Measurements from ENCODE around the gene SRSF4. TPM values are rescaled to one million over a fixed set of nuclear protein-coding genes. Genes with fewer than 3 reads are reported as not detected.

The SRSF4 gene
- total RNA-seq, 3 donors from 2014 or later (not counting 1 experiment from before 2014, with no cell fraction given), result 90.2 to 114 (median 101) TPM

- Histone ChIP-seq H3K4me1 (ENCODE audit: control insufficient read depth, insufficient read depth, low read length) (peaks cover 38% of the 10 kb centered on the region), H3K27me3 (ENCODE audit: control insufficient read depth, insufficient read depth, low read length) (peaks cover 23% of the 10 kb centered on the region), H3K27ac (ENCODE audit: low read length) (no peak overlapping the region), H3K36me3 (ENCODE audit: control insufficient read depth, insufficient read depth, low read length) (peaks cover 25% of the 10 kb centered on the region), H3K9me3 (ENCODE audit: control insufficient read depth, insufficient read depth, low read length) (no peaks in the 10 kb centered on the region), H3K4me3 (ENCODE audit: low read length) (no peak overlapping the region)
- DNase-seq, result peak; percentile 61 to 80
- ATAC-seq, result peak; percentile 61 to 70 (median 69)
- H3K4me1 Mint-ChIP-seq, result peaks cover 8 to 18% of the 10 kb centered on the region in 2 donors
- no peaks in the 10 kb centered on the region for H3K9me3 Mint-ChIP-seq
- peak overlapping the region; percentile 31 for H3K4me3 Mint-ChIP-seq
- H3K27me3 Mint-ChIP-seq (ENCODE audit: low read depth in 2 of 2), result peaks cover 7 to 15% of the 10 kb centered on the region in 2 donors
- peaks cover 9% of the 10 kb centered on the region for H3K36me3 Mint-ChIP-seq
- WGBS (ENCODE audit: insufficient coverage), result 37% methylated on average over 42 of the region's 42 CpGs
- intact Hi-C loops (cut with micrococcal nuclease), result loop anchor here (2.0 to 5.0 kb wide), 2 partner anchors 82 to 239 kb away; no protein-coding TSS in a partner anchor
- no peak overlapping the region for H3K27ac Mint-ChIP-seq
- TF ChIP-seq CTCF (IDR thresholded peaks at IDR 0.05), result peak; percentile 74
These were observed 60.7 kb downstream of the SRSF4 start for GRCh38 chr1:29120947-29121485.

- H3K27ac ChIP-seq (ENCODE audit: low read length), result no peak overlapping the region
- DNase-seq, result no peak
- peaks cover 9% of the 10 kb centered on the region for H3K36me3 Mint-ChIP-seq
- peaks cover 30% of the 10 kb centered on the region for H3K36me3 ChIP-seq (ENCODE audit: control insufficient read depth, insufficient read depth, low read length)
- peaks cover under 1 to 9% of the 10 kb centered on the region in 2 donors for H3K27me3 Mint-ChIP-seq (ENCODE audit: low read depth in 2 of 2)
- H3K4me3 Mint-ChIP-seq, result no peak overlapping the region
- peaks cover 1 to 11% of the 10 kb centered on the region in 2 donors for H3K4me1 Mint-ChIP-seq
- intact Hi-C loops (cut with micrococcal nuclease), result loop anchor here (2.0 to 5.0 kb wide), 2 partner anchors 82 to 238 kb away; no protein-coding TSS in a partner anchor
- H3K9me3 ChIP-seq (ENCODE audit: control insufficient read depth, insufficient read depth, low read length), result no peaks in the 10 kb centered on the region
- peaks cover 22% of the 10 kb centered on the region for H3K27me3 ChIP-seq (ENCODE audit: control insufficient read depth, insufficient read depth, low read length)
- no peak for ATAC-seq
- no peak overlapping the region for H3K27ac Mint-ChIP-seq
- 95% methylated on average over 6 of the region's 6 CpGs for WGBS (ENCODE audit: insufficient coverage)
- H3K9me3 Mint-ChIP-seq, result no peaks in the 10 kb centered on the region
- H3K4me1 ChIP-seq (ENCODE audit: control insufficient read depth, insufficient read depth, low read length), result peaks cover 38% of the 10 kb centered on the region
- no peak for TF ChIP-seq CTCF (IDR thresholded peaks at IDR 0.05)
- H3K4me3 ChIP-seq (ENCODE audit: low read length), result no peak overlapping the region
These were observed 61.3 kb downstream of the SRSF4 start for GRCh38 chr1:29120367-29120766.

GRCh38 chr1:29119121-29119929, 62.4 kb downstream of the SRSF4 start:
- Mint-ChIP-seq H3K4me3 (no peak overlapping the region), H3K9me3 (no peaks in the 10 kb centered on the region), H3K4me1 (peaks cover 0 to 8% of the 10 kb centered on the region in 2 donors), H3K27ac (no peak overlapping the region), H3K36me3 (peaks cover 9% of the 10 kb centered on the region), H3K27me3 (ENCODE audit: low read depth in 2 of 2) (peaks cover 0 to 6% of the 10 kb centered on the region in 2 donors)
- no peak overlapping the region for H3K4me3 ChIP-seq (ENCODE audit: low read length)
- H3K9me3 ChIP-seq (ENCODE audit: control insufficient read depth, insufficient read depth, low read length), result no peaks in the 10 kb centered on the region
- ATAC-seq (no peak), DNase-seq (no peak)
- intact Hi-C loops (cut with micrococcal nuclease), result no loop called here
- H3K4me1 ChIP-seq (ENCODE audit: control insufficient read depth, insufficient read depth, low read length), result peaks cover 30% of the 10 kb centered on the region
- peaks cover 35% of the 10 kb centered on the region for H3K36me3 ChIP-seq (ENCODE audit: control insufficient read depth, insufficient read depth, low read length)
- peaks cover 17% of the 10 kb centered on the region for H3K27me3 ChIP-seq (ENCODE audit: control insufficient read depth, insufficient read depth, low read length)
- WGBS (ENCODE audit: insufficient coverage), result 96% methylated on average over 6 of the region's 12 CpGs
- no peak overlapping the region for H3K27ac ChIP-seq (ENCODE audit: low read length)
- no peak for TF ChIP-seq CTCF (IDR thresholded peaks at IDR 0.05)

Data from natural killer cell (primary cell).